ENCODE results near the gene SKIL. TPM values are rescaled to one million over a fixed set of nuclear protein-coding genes. Genes with fewer than 3 reads are reported as not detected.
"Not testable (repeated sequence)": the region's sequence is repeated elsewhere in the genome, so short reads cannot be mapped to it uniquely, and the experiment has no call there.

Gene SKIL
- total and polyA plus RNA-seq, 12 donors: 8.7 to 52.1 (median 42.0) TPM

- intact Hi-C loops (cut with DNase I): no loop called here
- no peaks in the 10 kb centered on the region for H3K36me3 ChIP-seq (replicated peaks in 1 of 2)
- no peaks in the 10 kb centered on the region for H3K9me3 ChIP-seq (replicated peaks in 1 of 3)
- H3K4me3 ChIP-seq: no peak overlapping the region
- DNase-seq: peak in 1 of 7 donors; percentile 1
- TF ChIP-seq POLR2A (IDR thresholded peaks at IDR 0.05): no peak
- TF ChIP-seq, protein P1, sequence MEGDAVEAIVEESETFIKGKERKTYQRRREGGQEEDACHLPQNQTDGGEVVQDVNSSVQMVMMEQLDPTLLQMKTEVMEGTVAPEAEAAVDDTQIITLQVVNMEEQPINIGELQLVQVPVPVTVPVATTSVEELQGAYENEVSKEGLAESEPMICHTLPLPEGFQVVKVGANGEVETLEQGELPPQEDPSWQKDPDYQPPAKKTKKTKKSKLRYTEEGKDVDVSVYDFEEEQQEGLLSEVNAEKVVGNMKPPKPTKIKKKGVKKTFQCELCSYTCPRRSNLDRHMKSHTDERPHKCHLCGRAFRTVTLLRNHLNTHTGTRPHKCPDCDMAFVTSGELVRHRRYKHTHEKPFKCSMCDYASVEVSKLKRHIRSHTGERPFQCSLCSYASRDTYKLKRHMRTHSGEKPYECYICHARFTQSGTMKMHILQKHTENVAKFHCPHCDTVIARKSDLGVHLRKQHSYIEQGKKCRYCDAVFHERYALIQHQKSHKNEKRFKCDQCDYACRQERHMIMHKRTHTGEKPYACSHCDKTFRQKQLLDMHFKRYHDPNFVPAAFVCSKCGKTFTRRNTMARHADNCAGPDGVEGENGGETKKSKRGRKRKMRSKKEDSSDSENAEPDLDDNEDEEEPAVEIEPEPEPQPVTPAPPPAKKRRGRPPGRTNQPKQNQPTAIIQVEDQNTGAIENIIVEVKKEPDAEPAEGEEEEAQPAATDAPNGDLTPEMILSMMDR (IDR thresholded peaks at IDR 0.05): no peak
- no peak overlapping the region for H3K27ac ChIP-seq
- H3K27me3 ChIP-seq: no peaks in the 10 kb centered on the region
- WGBS, 4 donors: 86 to 90% (median 89%) methylated on average over 3 of the region's 3 CpGs
- H3K4me1 ChIP-seq (replicated peaks in 1 of 2): no peaks in the 10 kb centered on the region
These were observed 32.6 kb upstream of the SKIL start for GRCh38 chr3:170324962-170325361.

- Histone ChIP-seq H3K9me3 (replicated peaks in 1 of 3) (no peaks in the 10 kb centered on the region), H3K27ac (no peak overlapping the region), H3K4me3 (no peak overlapping the region), H3K27me3 (no peaks in the 10 kb centered on the region), H3K36me3 (replicated peaks in 1 of 2) (no peaks in the 10 kb centered on the region), H3K4me1 (replicated peaks in 1 of 2) (no peaks in the 10 kb centered on the region)
- intact Hi-C loops (cut with DNase I): no loop called here
- whole genome bisulfite sequencing, 4 donors: 88 to 98% (median 94%) methylated on average over 6 to 24 of the region's 24 CpGs
- DNase-seq: peak in 1 of 7 donors; percentile 8
- no peak for TF ChIP-seq POLR2A (IDR thresholded peaks at IDR 0.05)
- TF ChIP-seq, protein P1 (IDR thresholded peaks at IDR 0.05): no peak
These were observed 30.3 kb upstream of the SKIL start for GRCh38 chr3:170327040-170327808.

DNA sequence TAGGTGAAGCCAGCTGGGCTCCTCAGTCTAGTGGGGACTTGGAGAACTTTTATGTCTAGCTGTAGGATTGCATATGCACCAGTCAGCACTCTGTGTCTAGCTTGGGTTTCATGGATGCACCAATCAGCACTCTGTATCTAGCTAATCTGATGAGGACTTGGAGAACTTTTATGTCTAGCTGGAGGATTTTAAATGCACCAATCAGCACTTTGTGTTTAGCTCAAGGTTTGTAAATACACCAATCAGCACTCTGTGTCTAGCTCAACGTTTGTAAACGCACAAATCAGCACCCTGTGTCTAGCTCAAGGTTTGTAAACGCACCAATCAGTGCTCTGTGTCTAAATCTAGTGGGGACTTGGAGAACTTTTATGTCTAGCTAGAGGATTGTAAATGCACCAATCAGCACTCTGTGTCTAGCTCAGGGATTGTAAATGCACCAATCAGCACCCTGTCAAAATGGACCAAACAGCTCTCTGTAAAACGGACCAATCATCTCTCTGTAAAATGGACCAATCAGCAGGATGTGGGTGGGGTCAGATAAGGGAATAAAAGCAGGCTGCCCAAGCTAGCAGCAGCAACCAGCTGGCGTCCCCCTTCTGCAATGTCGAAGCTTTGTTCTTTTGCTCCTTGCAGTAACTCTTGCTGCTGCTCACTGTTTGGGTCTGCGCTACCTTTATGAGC is 29.5 kb upstream of the SKIL start:
- H3K4me3 ChIP-seq; H3K9me3 ChIP-seq (replicated peaks in 1 of 3); H3K27ac ChIP-seq; H3K36me3 ChIP-seq (replicated peaks in 1 of 2); intact Hi-C loops (cut with DNase I); H3K27me3 ChIP-seq; H3K4me1 ChIP-seq (replicated peaks in 1 of 2): not testable (repeated sequence)
- 76 to 98% (median 92%) methylated on average over 7 of the region's 7 CpGs for WGBS, 4 donors
- DNase-seq: peak in 1 of 7 donors; percentile 0

DNA sequence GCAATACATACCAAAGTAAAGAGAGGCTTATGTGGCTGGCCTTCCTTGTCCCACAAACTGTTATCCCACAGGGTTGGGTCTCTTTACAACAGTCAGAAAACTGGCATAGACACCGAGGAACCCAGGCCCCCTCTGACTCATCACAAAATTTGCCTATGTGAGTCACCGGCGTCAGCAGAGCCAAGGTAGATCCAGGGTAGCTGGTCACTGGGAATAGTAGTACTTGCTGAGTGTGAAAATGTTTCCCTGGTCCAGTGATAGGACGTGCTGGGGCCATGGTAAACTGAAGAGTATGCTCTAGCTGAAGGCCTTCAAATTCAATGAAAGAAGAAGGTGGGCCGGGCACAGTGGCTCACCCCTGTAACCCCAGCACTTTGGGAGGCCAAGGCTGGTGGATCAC is 27.1 kb upstream of the SKIL start:
- intact Hi-C loops (cut with DNase I): no loop called here
- Histone ChIP-seq H3K27ac (no peak overlapping the region), H3K27me3 (no peaks in the 10 kb centered on the region), H3K9me3 (replicated peaks in 1 of 3) (no peaks in the 10 kb centered on the region), H3K4me3 (no peak overlapping the region), H3K36me3 (replicated peaks in 1 of 2) (no peaks in the 10 kb centered on the region), H3K4me1 (replicated peaks in 1 of 2) (no peaks in the 10 kb centered on the region)
- DNase-seq: peak in 5 of 7 donors; percentile 20 to 49 (median 37)
- WGBS, 4 donors: 51 to 70% (median 55%) methylated on average over 4 to 5 of the region's 5 CpGs
- TF ChIP-seq, protein P1 (IDR thresholded peaks at IDR 0.05): no peak
- TF ChIP-seq POLR2A (IDR thresholded peaks at IDR 0.05): no peak

Measured in adrenal gland (tissue), 12 donors.